ENCODE data around the gene CCNY.
A peak's percentile ranks its signal among the peaks of the same experiment; 100 is the strongest.

The CCNY gene

GRCh38 chr10:35371731-35372130 is 35.4 kb downstream of the CCNY start:
- no peak overlapping the region for H3K4me3 ChIP-seq
- no peaks in the 10 kb centered on the region; the same call in 1 of the 2 replicates for H3K4me1 ChIP-seq
- H3K9me3 ChIP-seq: no peaks in the 10 kb centered on the region
- H3K36me3 ChIP-seq (replicated peaks): no peaks in the 10 kb centered on the region
- H3K27me3 ChIP-seq (ENCODE audit: low read depth): no peaks in the 10 kb centered on the region
- DNase-seq (ENCODE audit: low spot score in 2 of 2): no peak
- in situ Hi-C loops (cut with MboI; ENCODE audit: low sequenced_read_pairs): no loop called here

GRCh38 chr10:35372329-35372728 is 36.0 kb downstream of the CCNY start:
- in situ Hi-C loops (cut with MboI; ENCODE audit: low sequenced_read_pairs): no loop called here
- DNase-seq (ENCODE audit: low spot score in 2 of 2): no peak
- H3K4me3 ChIP-seq: no peak overlapping the region
- H3K4me1 ChIP-seq: no peaks in the 10 kb centered on the region; the same call in 1 of the 2 replicates
- no peaks in the 10 kb centered on the region for H3K27me3 ChIP-seq (ENCODE audit: low read depth)
- no peaks in the 10 kb centered on the region for H3K9me3 ChIP-seq
- H3K36me3 ChIP-seq (replicated peaks): no peaks in the 10 kb centered on the region

- Histone ChIP-seq H3K9me3 (no peaks in the 10 kb centered on the region), H3K36me3 (replicated peaks) (no peaks in the 10 kb centered on the region), H3K4me3 (no peak overlapping the region), H3K27me3 (ENCODE audit: low read depth) (no peaks in the 10 kb centered on the region), H3K4me1 (peaks cover under 1% of the 10 kb centered on the region; the same call in 1 of the 2 replicates)
- in situ Hi-C loops (cut with MboI; ENCODE audit: low sequenced_read_pairs): no loop called here
- no peak for DNase-seq (ENCODE audit: low spot score in 2 of 2)
Observed at GRCh38 chr10:35375091-35375765, 38.9 kb downstream of the CCNY start.

GRCh38 chr10:35377050-35377728 is 40.9 kb downstream of the CCNY start:
- in situ Hi-C loops (cut with MboI; ENCODE audit: low sequenced_read_pairs): no loop called here

GRCh38 chr10:35378541-35379210 is 42.4 kb downstream of the CCNY start:
- Histone ChIP-seq H3K27me3 (ENCODE audit: low read depth) (no peaks in the 10 kb centered on the region), H3K4me1 (peaks cover 6% of the 10 kb centered on the region; the same call in 1 of the 2 replicates), H3K36me3 (replicated peaks) (no peaks in the 10 kb centered on the region), H3K4me3 (no peak overlapping the region), H3K9me3 (no peaks in the 10 kb centered on the region)
- in situ Hi-C loops (cut with MboI; ENCODE audit: low sequenced_read_pairs): no loop called here
- DNase-seq (ENCODE audit: low spot score in 2 of 2): no peak

More at GRCh38 chr10:35377050-35377728, 40.9 kb downstream of the CCNY start:
- no peaks in the 10 kb centered on the region for H3K27me3 ChIP-seq (ENCODE audit: low read depth)
- no peaks in the 10 kb centered on the region for H3K9me3 ChIP-seq
- no peak for DNase-seq (ENCODE audit: low spot score in 2 of 2)
- no peak overlapping the region for H3K4me3 ChIP-seq
- no peaks in the 10 kb centered on the region for H3K36me3 ChIP-seq (replicated peaks)
- H3K4me1 ChIP-seq: peaks cover 6% of the 10 kb centered on the region; the same call in 1 of the 2 replicates

- in situ Hi-C loops (cut with MboI; ENCODE audit: low sequenced_read_pairs): no loop called here
- Histone ChIP-seq H3K4me1 (peaks cover 6% of the 10 kb centered on the region; the same call in 1 of the 2 replicates), H3K27me3 (ENCODE audit: low read depth) (no peaks in the 10 kb centered on the region), H3K4me3 (no peak overlapping the region), H3K36me3 (replicated peaks) (no peaks in the 10 kb centered on the region), H3K9me3 (no peaks in the 10 kb centered on the region)
- no peak for DNase-seq (ENCODE audit: low spot score in 2 of 2)
Observed at GRCh38 chr10:35379226-35380137, 43.2 kb downstream of the CCNY start.

GRCh38 chr10:35382096-35382495 is 45.8 kb downstream of the CCNY start:
- in situ Hi-C loops (cut with MboI; ENCODE audit: low sequenced_read_pairs): no loop called here

GRCh38 chr10:35384265-35384868 is 48.1 kb downstream of the CCNY start:
- Histone ChIP-seq H3K4me3 (no peak overlapping the region), H3K27me3 (ENCODE audit: low read depth) (no peaks in the 10 kb centered on the region), H3K36me3 (replicated peaks) (no peaks in the 10 kb centered on the region), H3K4me1 (peaks cover 18% of the 10 kb centered on the region), H3K9me3 (no peaks in the 10 kb centered on the region)
- in situ Hi-C loops (cut with MboI; ENCODE audit: low sequenced_read_pairs): no loop called here
- DNase-seq (ENCODE audit: low spot score in 2 of 2): no peak

More at GRCh38 chr10:35382096-35382495, 45.8 kb downstream of the CCNY start:
- Histone ChIP-seq H3K4me1 (peaks cover 17% of the 10 kb centered on the region), H3K36me3 (replicated peaks) (no peaks in the 10 kb centered on the region), H3K9me3 (no peaks in the 10 kb centered on the region), H3K27me3 (ENCODE audit: low read depth) (no peaks in the 10 kb centered on the region), H3K4me3 (no peak overlapping the region)
- no peak for DNase-seq (ENCODE audit: low spot score in 2 of 2)

- peaks cover 12% of the 10 kb centered on the region for H3K4me1 ChIP-seq
- DNase-seq (ENCODE audit: low spot score in 2 of 2): peak; percentile 40 to 75
- peaks cover 5% of the 10 kb centered on the region; the same call in 1 of the 2 replicates for H3K9me3 ChIP-seq
- in situ Hi-C loops (cut with MboI; ENCODE audit: low sequenced_read_pairs): no loop called here
- no peaks in the 10 kb centered on the region for H3K27me3 ChIP-seq (ENCODE audit: low read depth)
- no peak overlapping the region for H3K4me3 ChIP-seq
- no peaks in the 10 kb centered on the region for H3K36me3 ChIP-seq (replicated peaks)
Observed at GRCh38 chr10:35386594-35387174, 50.4 kb downstream of the CCNY start.

GRCh38 chr10:35387768-35388167 is 51.5 kb downstream of the CCNY start:
- Histone ChIP-seq H3K27me3 (ENCODE audit: low read depth) (no peaks in the 10 kb centered on the region), H3K4me3 (no peak overlapping the region), H3K36me3 (replicated peaks) (no peaks in the 10 kb centered on the region), H3K4me1 (peaks cover 12% of the 10 kb centered on the region), H3K9me3 (peaks cover 5% of the 10 kb centered on the region; the same call in 1 of the 2 replicates)
- in situ Hi-C loops (cut with MboI; ENCODE audit: low sequenced_read_pairs): no loop called here
- no peak for DNase-seq (ENCODE audit: low spot score in 2 of 2)

GRCh38 chr10:35388197-35388596 is 51.9 kb downstream of the CCNY start:
- Histone ChIP-seq H3K4me1 (peaks cover 12% of the 10 kb centered on the region), H3K4me3 (no peak overlapping the region), H3K9me3 (peaks cover 5% of the 10 kb centered on the region; the same call in 1 of the 2 replicates), H3K36me3 (replicated peaks) (no peaks in the 10 kb centered on the region), H3K27me3 (ENCODE audit: low read depth) (no peaks in the 10 kb centered on the region)
- in situ Hi-C loops (cut with MboI; ENCODE audit: low sequenced_read_pairs): no loop called here
- DNase-seq (ENCODE audit: low spot score in 2 of 2): no peak

GRCh38 chr10:35388682-35389081 is 52.4 kb downstream of the CCNY start:
- in situ Hi-C loops (cut with MboI; ENCODE audit: low sequenced_read_pairs): no loop called here
- H3K4me1 ChIP-seq: peaks cover 15% of the 10 kb centered on the region
- DNase-seq (ENCODE audit: low spot score in 2 of 2): no peak
- H3K9me3 ChIP-seq: peaks cover 5% of the 10 kb centered on the region; the same call in 1 of the 2 replicates
- H3K27me3 ChIP-seq (ENCODE audit: low read depth): no peaks in the 10 kb centered on the region
- H3K4me3 ChIP-seq: no peak overlapping the region
- H3K36me3 ChIP-seq (replicated peaks): no peaks in the 10 kb centered on the region

Data from HAP-1 (cell line).